Measurements from ENCODE around the gene SPTAN1.

DNA sequence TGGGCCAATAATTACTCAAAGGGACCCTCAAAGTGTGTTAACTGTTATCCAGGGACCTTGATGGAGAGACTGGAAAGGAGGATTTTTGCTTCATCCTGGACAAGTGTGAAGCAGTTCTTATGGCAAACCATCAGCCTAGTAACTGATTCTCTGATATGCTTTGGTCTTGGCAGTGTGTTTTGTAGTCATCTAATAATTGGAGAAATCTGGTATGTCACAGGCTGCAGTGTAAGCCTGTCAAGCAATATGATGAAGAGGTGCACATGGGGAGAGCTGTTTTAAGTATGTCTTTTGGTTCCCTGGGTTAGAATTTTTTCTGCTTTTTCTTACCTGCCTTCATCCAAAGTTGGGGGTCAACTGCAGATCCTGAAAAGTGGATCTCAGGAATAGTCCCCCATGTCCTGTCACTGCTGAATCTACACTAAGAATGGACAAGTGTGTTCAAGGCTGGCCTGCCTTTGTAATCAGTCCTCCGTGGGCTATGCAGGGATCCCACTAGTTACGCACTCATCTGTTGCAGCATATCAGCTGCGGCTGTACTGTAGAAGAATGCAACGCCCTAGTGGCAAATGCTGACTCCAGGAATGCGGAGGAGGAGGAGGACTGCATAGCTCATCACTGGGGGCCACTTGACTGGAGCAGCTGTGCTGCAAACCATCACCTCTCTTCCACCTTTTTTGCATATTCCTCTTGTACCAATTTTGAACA is 1.9 kb downstream of the SPTAN1 start:
- peak in 1 of 2 donors; percentile 39 for TF ChIP-seq POLR2A (IDR thresholded peaks at IDR 0.05)
- TF ChIP-seq, protein P1, sequence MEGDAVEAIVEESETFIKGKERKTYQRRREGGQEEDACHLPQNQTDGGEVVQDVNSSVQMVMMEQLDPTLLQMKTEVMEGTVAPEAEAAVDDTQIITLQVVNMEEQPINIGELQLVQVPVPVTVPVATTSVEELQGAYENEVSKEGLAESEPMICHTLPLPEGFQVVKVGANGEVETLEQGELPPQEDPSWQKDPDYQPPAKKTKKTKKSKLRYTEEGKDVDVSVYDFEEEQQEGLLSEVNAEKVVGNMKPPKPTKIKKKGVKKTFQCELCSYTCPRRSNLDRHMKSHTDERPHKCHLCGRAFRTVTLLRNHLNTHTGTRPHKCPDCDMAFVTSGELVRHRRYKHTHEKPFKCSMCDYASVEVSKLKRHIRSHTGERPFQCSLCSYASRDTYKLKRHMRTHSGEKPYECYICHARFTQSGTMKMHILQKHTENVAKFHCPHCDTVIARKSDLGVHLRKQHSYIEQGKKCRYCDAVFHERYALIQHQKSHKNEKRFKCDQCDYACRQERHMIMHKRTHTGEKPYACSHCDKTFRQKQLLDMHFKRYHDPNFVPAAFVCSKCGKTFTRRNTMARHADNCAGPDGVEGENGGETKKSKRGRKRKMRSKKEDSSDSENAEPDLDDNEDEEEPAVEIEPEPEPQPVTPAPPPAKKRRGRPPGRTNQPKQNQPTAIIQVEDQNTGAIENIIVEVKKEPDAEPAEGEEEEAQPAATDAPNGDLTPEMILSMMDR (IDR thresholded peaks at IDR 0.05): peak in 1 of 6 experiments; percentile 16
